Central memory CD8-positive, alpha-beta T cell (primary cell): Measurements from ENCODE around the gene CLNS1A.

Source experiments
- ATAC-seq: fragments of 150-1000 bp; cut with Tn5 transposase; replicated peaks from 2 replicates; pipeline ENCODE4 v1.10.0; 2022; ENCODE audit warnings: mild to moderate bottlenecking, moderate FRiP score, moderate number of reproducible peaks; ENCODE audit not compliant: poor library complexity, severe bottlenecking; ENCODE audit errors: extremely low read depth
- DNase-seq, 2 donors: peaks; one replicate each; pipeline ENCODE4 v3.0.0; 2021; ENCODE audit warnings: low spot score in 2 of 2
- H3K27ac Mint-ChIP-seq: one replicate; pipeline ENCODE4 v1.8.0; 2022; ENCODE audit warnings: low read depth, mild to moderate bottlenecking, moderate library complexity, mixed read lengths
- H3K27me3 Mint-ChIP-seq: one replicate; pipeline ENCODE4 v1.8.0; 2022; ENCODE audit warnings: mixed read lengths
- H3K36me3 Mint-ChIP-seq: one replicate; pipeline ENCODE4 v1.8.0; 2022; ENCODE audit warnings: mild to moderate bottlenecking, moderate library complexity, mixed read lengths; ENCODE audit not compliant: insufficient read depth
- H3K4me1 Mint-ChIP-seq: one replicate; pipeline ENCODE4 v1.8.0; 2022; ENCODE audit warnings: mixed read lengths
- H3K4me3 Mint-ChIP-seq: one replicate; pipeline ENCODE4 v1.8.0; 2022; ENCODE audit warnings: mild to moderate bottlenecking, moderate library complexity, mixed read lengths
- H3K9me3 Mint-ChIP-seq: one replicate; pipeline ENCODE4 v1.8.0; 2022; ENCODE audit warnings: mixed read lengths

The CLNS1A gene

DNA sequence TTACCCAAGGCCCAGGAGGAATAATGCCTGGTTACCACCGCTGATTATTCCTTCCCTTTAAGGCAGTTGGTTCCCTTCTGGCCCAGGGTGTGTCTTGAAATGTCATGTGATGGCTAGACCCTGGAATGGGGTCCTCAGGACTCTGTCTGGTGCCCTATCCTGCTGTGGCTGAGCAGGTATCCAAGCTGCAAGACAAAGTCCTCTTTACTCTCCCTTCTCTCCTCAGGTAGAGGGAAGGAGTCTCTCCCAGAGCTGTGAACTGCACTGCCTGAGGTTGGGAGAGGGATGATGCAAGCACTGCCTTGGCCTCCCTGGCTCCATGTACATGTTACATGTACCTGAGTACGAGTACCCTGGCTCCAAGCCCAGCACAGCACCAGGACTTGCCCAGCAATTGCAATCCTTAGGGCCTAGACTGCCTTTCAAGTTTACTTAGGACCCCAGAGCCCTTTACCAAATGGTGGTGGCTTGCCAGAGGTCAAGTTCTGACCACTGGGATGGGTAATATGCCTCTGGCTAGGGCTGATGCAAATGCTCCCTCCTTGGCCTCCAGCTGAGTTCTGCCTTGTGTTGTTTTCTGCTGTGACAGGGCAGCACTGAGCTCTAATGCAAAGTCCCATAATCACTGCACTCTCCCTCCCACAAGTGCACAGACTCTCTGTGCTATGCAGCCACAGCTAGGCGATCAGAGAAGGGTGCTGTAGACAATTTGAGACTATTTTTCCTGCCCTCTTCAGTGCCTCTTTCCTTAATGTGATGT lies 68.5 kb downstream of the CLNS1A start:
- H3K27me3 Mint-ChIP-seq = peaks cover 51% of the 10 kb centered on the region
- no peaks in the 10 kb centered on the region for H3K36me3 Mint-ChIP-seq
- no peaks in the 10 kb centered on the region for H3K4me1 Mint-ChIP-seq
- no peak overlapping the region for H3K4me3 Mint-ChIP-seq
- H3K9me3 Mint-ChIP-seq = no peaks in the 10 kb centered on the region
- no peak overlapping the region for H3K27ac Mint-ChIP-seq
- ATAC-seq (no peak), DNase-seq (no peak)

DNA sequence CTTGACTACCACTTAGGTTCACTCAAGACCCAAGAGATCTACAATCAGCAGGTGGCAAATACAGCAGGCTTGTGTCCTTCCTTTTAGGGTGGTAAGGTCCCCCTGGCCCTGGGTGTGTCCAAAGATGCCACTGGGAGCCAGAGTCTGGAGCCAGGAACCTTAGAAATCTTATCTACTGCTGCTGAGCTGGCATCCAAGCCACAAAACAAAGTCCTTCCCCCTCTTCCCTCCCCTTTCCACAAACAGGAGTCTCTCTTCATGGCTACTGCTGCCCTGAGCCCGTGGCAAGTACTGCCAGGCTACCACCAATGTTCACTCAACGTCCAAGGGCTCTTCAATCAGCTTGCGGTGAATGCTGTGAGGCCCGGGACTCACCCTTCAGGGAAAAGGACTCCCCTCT lies 69.3 kb downstream of the CLNS1A start:
- Mint-ChIP-seq H3K36me3 (no peaks in the 10 kb centered on the region), H3K4me3 (no peak overlapping the region), H3K27ac (no peak overlapping the region), H3K27me3 (peaks cover 52% of the 10 kb centered on the region), H3K4me1 (no peaks in the 10 kb centered on the region), H3K9me3 (no peaks in the 10 kb centered on the region)
- no peak for ATAC-seq
- no peak for DNase-seq
